ENCODE results near the gene BACE1. TPM values are rescaled to one million over a fixed set of nuclear protein-coding genes. Genes with fewer than 3 reads are reported as not detected.

The BACE1 gene
- total and polyA plus RNA-seq, 4 donors, result 7.3 to 21.8 (median 14.1) TPM

DNA sequence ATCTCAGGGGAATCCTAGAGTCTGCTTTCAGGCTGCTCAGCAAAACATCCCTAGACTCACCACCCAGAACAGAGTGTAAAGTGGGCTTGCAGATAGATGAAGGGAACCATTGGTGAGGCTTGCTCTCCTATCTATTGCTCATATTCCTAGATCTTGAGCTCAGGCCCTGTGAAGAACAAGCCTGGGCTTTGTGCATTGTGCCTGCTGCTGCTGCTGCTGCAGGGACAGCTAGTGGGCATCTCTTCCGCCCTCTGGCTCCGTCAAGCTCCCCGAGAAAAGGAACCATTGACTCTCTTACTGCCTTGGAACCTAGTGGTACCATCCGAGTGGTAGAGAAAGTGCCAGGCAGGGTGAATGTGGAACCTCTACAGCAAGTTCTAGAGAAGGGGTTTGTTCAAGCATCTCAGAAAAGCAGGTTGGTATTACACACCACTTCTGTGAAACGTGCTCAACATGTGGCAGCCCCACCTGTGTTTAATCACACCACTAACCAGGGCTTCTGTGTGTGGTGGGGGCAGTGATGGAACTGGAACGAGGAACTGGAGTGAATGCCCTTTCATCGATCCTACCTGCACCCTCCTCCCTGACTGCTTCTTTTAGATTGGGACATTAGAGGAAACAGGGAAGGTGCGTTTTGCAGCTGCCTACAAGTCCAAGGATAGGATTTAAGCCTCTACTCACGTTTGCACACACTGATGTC lies 20.5 kb downstream of the BACE1 start:
- TF ChIP-seq SP1 (IDR thresholded peaks at IDR 0.05), result no peak
- no peak for TF ChIP-seq EGR1 (IDR thresholded peaks at IDR 0.05; ENCODE audit: low read depth in 2 of 2)
- no peak for TF ChIP-seq JUND (IDR thresholded peaks at IDR 0.05)
- no peak for TF ChIP-seq CTCF (IDR thresholded peaks at IDR 0.05; ENCODE audit: low read depth, low read length, missing input control)
- no peak for TF ChIP-seq FOXA1 (IDR thresholded peaks at IDR 0.05)
- TF ChIP-seq HNF4G (IDR thresholded peaks at IDR 0.05), result no peak
- TF ChIP-seq, protein P1, sequence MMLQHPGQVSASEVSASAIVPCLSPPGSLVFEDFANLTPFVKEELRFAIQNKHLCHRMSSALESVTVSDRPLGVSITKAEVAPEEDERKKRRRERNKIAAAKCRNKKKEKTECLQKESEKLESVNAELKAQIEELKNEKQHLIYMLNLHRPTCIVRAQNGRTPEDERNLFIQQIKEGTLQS (IDR thresholded peaks at IDR 0.05), result no peak
- no peak for TF ChIP-seq RXRA (IDR thresholded peaks at IDR 0.05)
- no peak for TF ChIP-seq ZBTB33 (IDR thresholded peaks at IDR 0.05)
- no peak for TF ChIP-seq FOXA2 (IDR thresholded peaks at IDR 0.05)
- no peak for TF ChIP-seq REST (IDR thresholded peaks at IDR 0.05)
- TF ChIP-seq HNF4A (conservative IDR thresholded peaks at IDR 0.05), result no peak
- TF ChIP-seq NR2F2 (IDR thresholded peaks at IDR 0.05), result no peak
- TF ChIP-seq GABPA (IDR thresholded peaks at IDR 0.05 in 1 of 2, conservative IDR thresholded peaks at IDR 0.05 in 1 of 2), result no peak
- no peak for TF ChIP-seq YY1 (IDR thresholded peaks at IDR 0.05)
- TF ChIP-seq MAX (IDR thresholded peaks at IDR 0.05), result no peak
- no peak for TF ChIP-seq RAD21 (IDR thresholded peaks at IDR 0.05)
- TF ChIP-seq TAF1 (conservative IDR thresholded peaks at IDR 0.05), result no peak
- no peak for DNase-seq (ENCODE audit: low spot score)
- H3K4me1 ChIP-seq (ENCODE audit: control insufficient read depth in 4 of 4, insufficient read depth in 4 of 4, low read length in 3 of 4), result peaks cover 8 to 25% (median 21%) of the 10 kb centered on the region in 4 donors
- 88% methylated on average over 9 of the region's 9 CpGs for whole genome bisulfite sequencing
- peaks cover 4 to 39% (median 6%) of the 10 kb centered on the region in 4 donors for H3K36me3 ChIP-seq (ENCODE audit: control insufficient read depth in 4 of 4, insufficient read depth in 3 of 4, low read depth in 1 of 4, low read length in 3 of 4)
- H3K27ac ChIP-seq (ENCODE audit: low read depth in 1 of 2, low read length in 2 of 2), result no peak overlapping the region
- no peaks in the 10 kb centered on the region for H3K27me3 ChIP-seq (ENCODE audit: control insufficient read depth in 4 of 4, insufficient read depth in 4 of 4, low read length in 3 of 4)
- no peak overlapping the region for H3K4me3 ChIP-seq (ENCODE audit: low read depth in 1 of 3, low read length in 3 of 3)
- H3K9me3 ChIP-seq (ENCODE audit: control insufficient read depth in 4 of 4, low read length in 3 of 4), result no peaks in the 10 kb centered on the region
- no peak overlapping the region for H3K9ac ChIP-seq (ENCODE audit: low read depth in 1 of 2, low read length in 2 of 2)
